NCI-H2227 (cell line): ENCODE results near the gene MXI1.

Experiments used
- DNase-seq: peaks from one replicate; lab custom pipeline; 2025; ENCODE audit not compliant: unreplicated experiment; lab: John Stamatoyannopoulos, UW

MXI1 gene

DNA sequence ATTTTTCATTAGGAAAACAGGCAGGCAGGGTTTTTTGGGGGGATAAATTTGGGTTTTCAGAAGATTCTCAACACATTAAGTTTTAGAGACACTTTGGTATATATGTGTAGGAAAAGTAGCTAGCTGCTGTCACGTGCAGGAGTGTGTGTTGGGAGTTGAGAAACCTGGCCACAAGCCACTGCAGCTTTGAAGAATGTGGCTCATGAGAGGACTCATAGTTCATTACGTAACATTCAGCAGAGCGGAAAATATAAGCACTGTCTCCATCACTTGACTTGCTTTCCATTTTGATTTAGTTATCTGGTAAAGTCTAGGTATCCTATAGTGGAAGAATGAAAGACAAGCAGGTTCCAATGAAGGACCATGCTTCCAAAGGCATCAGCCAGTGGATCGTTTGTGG lies 66.1 kb downstream of the MXI1 start:
- no peak for DNase-seq

DNA sequence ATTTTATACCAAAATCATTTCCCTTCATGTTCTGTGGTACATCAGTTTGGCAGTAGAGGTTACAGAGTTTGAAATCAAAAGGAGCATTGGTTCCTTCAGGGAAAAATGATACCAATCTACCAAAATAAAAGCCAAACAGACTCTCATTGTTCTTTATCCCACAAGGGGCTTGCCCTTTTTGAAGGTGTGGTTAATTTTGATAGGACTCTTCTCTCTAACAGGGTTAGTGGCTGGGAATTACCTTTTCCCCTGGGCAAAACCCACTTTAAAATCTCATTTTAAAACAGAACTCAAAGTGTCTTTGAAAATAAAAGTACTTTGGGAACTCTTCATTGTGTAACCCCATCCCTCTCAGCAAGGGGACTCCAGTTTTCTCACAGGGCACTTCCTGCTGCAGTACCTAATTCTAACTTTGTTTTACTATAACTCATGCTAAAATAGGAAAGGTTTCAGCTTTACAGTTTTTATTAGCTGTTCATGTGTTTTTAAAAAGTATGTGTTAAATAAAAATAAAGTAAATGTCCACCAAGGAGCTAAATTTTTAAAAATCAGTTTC lies 66.7 kb downstream of the MXI1 start:
- no peak for DNase-seq

DNA sequence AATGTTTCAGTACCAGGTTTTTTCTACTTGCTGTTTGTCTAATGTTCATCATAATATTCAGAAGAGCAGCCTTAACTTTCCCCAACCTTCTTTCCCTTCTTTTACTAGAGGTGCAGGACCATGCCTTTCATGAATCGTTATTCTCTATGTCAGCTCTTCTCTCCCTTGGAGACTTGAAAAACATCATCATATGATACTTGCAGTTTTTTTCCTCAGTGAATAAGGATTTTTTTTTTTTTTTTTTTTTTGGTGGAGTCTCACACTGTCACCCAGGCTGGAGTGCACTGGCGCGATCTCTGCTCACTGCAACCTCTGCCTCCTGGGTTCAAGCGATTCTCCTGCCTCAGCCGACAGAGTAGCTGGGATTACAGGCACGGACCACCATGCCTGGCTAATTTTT lies 67.2 kb downstream of the MXI1 start:
- no peak for DNase-seq

DNA sequence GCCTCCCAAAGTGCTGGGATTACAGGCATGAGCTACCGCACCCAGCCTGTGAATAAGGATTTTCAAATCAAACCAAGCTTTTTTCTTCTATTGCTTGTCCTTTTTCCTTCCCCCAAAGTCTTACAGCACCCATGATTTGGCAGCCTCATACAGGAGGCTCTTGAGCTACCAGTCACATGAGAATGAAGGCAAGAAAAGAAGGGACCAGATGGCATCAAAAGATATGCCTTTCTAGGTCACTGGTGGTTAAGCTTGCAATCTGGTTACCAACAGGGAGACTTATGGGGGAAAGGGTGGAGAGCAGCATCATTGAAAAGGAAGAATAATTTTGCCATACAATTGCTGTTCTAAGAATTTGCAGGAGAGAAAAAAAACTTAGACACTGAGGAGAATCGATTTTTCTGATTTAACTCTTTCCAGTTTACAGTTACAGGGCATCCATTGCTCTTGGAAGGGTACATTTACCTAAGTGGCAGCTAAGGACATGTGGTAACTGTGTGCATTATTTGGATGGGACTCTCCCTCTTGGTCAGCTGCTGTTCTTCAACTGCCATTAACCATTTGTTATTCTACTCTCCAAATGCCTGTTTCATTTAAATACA lies 67.8 kb downstream of the MXI1 start:
- DNase-seq: no peak

DNA sequence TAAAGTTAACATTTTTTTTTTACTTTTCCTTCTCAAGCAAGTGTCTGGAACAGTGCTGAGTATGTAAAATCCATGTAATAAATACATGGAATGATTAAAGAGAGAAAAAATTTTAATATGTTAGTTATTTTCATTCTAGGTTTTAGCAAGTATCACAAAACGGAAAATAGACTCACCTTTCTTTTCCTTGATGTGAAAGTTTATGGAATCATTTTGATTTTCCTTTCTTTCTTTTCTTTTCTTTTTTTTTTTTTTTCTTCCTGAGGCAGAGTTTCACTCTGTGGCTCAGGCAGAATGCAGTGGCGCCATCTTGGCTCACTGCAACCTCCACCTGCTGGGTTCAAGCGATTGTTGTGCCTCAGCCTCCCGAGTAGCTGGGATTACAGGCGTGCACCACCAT lies 69.2 kb downstream of the MXI1 start:
- DNase-seq: no peak

DNA sequence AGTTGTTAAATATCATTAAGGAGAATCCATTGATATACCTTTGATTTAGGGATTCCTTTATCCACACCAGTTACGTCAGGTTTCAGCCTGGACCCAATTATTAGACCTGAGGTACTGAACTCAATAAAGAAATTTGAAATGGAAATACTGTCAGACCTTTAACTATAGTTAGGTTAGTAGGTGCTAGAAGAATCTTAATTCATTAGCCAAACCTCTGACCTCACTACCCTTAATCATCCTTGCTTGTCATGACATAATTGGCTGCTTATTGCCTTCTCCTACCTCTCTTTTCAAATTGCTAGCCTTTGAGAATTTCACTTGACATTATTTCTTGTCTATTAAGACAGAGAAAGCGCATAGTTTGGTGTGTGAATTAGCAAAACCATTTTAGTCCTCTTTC lies 70.2 kb downstream of the MXI1 start:
- DNase-seq: no peak

DNA sequence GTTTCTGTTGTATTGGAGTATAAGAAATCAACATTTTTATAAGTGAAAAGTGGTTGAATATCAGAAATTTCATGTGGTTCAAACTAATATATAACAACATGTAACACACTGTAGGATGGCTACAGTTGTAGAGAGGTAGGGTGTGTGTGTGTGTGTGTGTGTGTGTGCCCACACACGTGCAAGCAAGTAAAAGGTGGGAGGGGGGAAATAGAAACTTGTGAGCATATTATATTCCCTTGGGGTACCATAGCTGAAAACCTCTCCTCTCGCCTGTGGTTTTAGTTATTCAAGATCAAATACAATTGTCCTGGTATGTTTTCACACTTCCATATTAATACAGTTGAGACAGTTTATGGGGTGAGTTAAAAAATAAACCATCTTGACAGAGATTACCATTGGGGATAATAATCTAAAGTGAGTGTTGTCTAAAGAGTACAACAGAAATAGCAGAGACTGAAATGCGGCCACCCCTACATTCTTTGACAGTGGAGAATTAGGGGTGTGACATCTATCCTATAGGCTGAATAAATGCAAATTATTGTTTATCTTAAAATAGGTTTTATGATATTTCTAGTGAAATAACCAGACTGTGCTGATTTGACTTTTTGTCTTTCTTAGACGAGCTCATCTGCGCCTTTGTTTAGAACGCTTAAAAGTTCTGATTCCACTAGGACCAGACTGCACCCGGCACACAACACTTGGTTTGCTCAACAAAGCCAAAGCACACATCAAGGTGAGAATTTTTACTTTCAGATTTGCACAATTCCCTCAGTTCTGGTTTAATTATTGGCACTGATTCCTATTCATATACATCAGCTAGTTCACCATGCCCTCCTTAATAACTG lies 71.4 kb downstream of the MXI1 start:
- no peak for DNase-seq

DNA sequence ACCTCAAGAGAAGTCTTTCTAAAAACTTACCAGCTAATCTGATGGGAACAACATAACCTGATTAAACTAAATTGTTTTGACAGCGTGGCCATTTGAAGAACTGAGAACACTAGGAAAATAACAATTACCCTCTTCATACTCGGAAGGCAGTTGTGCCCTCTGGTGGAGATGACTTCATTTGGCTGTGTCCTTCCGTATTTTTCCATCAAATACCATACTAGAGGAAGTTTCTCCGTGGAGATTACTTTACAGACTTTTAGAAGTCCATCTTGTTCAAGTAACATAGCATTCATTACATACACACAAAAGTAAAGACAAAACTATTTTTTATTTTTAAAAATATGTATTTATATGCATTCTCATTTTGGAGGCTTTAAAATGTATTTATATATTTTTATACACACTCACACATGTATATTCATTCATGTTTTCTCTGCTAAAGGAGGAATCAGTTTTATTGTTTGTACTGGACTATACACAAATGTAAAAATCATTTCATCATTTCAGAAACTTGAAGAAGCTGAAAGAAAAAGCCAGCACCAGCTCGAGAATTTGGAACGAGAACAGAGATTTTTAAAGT lies 72.1 kb downstream of the MXI1 start:
- peak; percentile 58 for DNase-seq

DNA sequence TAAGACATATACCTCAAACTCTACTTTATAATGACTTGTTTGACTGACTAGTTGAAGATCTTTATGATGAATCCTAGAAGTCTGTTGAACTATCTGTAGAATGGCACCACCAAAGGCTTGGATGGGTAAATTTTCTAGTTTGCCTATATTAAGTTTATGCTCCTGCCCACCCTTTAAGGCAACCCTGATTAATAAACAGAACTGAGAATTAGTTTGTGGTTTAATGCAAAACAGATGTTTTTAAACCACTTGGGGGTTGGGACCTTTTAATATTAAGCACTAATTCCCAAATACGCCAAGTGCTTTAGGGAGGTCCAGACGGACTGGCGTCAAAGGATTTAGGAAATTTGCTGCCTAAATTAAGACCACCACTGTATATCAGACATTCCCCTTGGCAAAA lies 76.9 kb downstream of the MXI1 start:
- DNase-seq: no peak

DNA sequence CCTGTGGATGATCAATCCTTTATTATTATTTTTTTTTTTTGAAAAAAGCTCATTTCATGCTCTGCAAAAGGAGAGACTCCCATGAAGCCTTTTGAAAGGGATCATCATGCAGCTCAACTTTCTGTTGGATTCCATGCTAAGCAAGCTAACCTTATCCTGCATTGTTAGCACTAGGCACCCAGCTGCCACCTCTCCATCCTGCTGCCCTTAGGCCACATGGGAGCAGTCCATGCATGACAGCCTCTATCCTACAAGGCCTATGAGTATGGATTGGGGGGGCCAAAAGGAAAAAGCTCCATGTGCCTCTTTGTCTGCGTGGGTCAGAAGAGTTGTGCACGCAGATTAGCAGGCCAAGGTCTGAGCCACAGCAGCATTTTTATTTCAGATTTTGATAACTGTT lies 78.1 kb downstream of the MXI1 start:
- DNase-seq: no peak

DNA sequence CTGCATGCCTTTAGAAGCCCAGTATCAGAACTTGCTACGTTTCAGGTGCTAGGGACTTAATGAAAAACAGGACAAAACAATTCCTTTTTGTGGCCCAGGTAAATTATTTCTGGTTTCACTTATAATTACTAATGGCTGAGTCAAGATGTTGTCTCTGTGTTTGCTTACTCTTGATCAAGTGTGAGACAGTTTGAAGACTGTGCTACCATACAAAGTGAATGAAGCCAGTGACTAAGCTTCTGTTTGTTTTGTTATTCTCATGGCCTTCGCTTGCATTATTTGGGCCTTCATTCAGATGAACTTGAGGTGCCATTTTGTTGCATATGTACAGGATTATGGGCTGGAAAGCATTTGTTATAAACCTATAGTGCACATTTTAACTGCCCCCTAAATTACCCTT lies 79.4 kb downstream of the MXI1 start:
- no peak for DNase-seq

DNA sequence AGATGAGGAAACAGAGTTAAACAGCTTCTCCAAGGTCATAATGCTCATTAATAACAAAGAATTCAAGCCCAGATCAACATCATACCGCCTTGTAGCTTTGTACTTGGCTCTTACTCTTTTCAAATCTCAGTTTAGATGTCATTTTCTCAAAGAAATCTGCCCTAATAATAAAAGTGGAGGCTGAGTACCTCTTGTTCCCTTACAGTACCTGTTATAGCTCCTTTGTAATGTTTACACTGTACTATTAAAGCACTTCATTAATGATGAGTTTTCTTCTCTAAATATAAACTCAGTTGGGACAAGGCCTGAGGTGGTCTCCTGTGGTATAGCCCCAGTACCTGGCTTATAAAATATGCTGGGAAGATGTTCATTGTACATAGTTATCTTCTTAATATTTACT lies 89.6 kb downstream of the MXI1 start:
- no peak for DNase-seq

DNA sequence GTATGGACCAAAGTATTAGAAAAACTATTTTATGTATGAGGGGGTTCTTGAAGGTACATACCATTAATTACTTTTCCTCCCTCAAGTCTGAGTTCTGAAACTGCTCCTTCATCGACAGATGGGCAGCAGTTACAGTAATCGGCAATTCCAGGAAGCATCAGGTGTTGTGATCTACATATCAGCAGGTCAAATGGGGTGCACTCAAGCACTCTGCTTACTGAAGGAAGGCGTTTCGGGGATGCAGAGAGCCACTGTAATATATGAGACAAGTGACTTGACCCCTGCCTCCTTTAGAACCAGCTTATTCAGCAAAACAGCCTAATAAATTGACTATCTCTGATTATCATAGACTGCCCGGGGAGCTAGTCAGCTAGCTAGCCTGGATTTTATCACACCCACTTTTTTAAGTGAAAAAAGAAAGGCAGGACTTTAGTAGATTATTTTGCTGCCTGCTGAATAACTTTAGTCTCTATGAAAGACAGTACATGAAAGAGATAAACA lies 93.1 kb downstream of the MXI1 start:
- DNase-seq: no peak

DNA sequence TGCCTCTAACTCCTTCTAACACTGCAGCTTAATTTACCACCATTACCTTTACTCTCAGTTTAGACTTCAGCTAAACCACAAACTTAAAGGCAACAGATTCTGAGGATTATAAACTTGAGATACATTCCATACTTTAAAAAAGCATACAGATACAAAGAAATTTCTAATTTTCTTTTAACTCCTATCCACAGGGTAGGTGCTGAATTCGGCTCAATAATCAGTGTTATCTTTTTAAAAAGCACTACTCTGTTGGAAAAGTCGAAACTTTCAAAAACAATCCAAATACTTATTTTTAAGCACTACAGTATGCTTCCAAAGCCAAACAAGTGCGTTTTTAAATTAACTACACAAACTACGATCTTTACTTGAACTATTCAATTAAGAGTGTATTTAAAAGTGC lies 96.3 kb downstream of the MXI1 start:
- no peak for DNase-seq

DNA sequence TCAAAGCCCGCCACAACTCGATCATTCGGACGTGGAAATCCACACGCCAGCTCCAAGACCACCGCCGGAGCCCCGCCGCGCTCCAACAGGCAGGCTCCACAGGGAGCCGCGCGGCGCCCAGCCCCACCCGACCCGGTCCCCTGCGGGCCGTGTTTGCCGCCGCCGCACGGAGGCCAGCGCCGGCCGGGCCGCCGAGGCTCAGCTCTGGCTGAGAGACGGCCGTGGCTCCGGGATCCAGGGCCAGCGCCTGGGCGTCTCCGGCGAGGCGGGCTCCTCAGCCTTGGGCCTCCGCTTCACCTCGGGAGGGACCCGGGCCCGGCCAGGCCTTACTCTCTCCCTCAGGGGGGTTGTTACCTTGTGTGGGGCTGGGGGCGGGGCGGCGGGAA lies 97.0 kb downstream of the MXI1 start:
- peak; percentile 44 for DNase-seq

DNA sequence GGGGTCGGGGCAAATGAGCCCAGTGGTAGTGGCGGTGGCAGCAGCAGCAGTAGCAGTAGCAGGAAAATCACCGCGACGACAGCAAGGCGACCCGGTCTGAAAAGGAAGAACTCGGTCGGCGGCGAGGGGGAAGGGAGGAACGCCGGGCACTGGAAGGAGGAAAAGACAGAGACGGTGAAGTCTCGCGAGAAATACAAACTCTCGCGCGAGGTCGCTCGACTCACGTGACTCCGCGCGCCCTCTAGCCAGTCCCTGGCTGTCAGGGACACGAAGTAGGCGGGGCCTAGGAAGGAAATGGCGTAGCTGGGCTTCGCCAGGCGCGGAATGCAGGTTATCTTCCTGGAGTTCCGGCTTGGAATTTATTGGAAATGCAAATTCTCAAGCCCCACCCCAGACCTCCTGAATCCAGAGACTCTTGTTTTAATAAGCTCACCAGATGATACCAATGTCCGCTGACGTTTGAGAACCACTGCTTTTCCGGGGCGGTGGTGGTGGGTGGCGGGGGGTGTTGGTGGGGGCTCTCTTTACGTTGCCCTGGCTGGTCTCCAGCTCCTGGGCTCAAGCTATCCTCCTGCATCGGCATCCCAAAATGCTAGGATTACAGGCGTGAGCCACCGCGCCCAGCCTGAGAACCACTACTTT lies 97.5 kb downstream of the MXI1 start, which contains the start of gene SMNDC1:
SMNDC1 (minus strand) TSS at position 141 of the 642 bp plus-strand sequence. CDS start 1,333 bp downstream, outside the sequence.
- peak; percentile 98 for DNase-seq

DNA sequence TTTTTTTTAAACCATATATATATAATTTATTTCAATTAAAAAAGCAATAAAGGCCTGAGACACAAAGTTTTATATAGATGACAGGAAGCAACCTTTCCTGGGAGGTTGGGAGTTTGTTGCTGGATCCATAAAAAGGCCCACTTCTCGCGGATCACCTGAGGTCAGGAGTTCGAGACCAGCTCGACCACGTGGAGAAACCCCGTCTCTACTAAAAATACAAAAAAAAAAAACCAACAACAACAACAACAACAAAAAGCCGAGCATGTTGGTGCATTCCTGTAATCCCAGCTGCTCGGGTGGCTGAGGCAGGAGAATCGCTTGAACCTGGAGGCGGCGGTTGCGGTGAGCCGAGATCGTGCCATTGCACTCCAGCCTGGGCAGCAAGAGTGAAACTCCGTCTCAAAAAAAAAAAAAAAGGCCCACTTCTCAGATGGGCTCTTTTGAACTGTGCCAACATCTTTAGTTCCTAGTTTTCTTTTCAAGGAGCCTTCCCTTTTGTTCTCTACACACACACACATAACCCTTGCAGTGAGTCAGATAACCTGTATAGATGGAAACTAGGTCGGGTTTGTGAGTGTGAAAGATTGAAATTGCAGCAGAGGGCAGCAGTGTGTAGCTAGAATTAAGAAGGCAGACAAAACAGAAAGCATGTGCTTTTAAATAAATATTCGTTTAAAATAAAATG lies 98.5 kb downstream of the MXI1 start:
- DNase-seq: peak; percentile 51

DNA sequence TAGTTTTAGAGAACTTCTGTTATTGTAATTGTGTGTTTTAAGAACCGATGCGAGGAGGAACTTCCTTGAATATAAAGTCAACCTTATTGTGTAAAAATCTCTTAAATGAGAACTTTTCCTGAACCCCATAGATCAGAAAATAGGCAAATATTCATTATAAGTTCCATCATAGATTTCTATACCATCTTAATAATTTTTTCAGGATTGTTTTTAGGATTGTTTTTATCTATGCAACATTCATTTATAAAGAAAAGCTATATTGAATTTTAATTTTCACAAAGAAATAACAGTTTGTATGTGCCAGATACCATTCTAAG lies 99.0 kb downstream of the MXI1 start:
- no peak for DNase-seq

DNA sequence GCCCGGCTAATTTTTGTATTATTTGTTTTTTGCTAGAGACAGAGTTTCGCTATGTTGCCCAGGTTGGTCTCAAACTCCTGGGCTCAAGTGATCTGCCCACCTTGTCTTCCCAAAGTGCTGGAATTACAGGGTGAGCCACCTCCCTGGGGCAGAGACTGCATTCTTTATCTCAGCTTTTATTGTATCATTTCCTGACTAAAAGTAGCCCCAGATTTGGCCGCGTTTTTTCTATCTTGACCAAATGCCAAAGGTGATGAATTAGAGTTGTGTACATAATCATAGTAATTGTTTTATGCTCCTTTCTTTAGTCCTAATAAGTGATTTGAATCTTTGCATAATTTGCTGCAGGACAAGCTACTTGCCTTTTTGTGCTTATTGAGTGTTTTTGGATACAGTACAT lies 100.4 kb downstream of the MXI1 start:
- no peak for DNase-seq

DNA sequence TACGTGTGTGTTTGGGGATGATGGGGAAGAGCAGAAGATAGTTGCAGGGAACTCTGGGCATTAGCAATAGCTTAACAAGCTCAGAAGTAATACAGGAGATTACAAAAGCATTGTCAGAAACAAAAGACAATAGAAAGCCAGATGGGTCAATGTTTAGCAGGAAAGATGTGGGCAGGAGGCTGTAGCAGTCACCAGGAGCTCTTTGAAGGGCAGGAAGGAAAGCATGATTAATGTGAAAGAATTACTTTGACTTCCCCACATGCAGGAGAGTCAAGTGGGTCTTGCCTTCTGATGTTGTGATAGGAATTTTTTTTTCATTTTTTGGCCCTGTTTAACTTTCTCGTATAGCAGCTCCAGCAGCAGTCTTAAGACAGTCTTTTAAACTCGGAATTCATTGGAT lies 103.3 kb downstream of the MXI1 start:
- DNase-seq: no peak

DNA sequence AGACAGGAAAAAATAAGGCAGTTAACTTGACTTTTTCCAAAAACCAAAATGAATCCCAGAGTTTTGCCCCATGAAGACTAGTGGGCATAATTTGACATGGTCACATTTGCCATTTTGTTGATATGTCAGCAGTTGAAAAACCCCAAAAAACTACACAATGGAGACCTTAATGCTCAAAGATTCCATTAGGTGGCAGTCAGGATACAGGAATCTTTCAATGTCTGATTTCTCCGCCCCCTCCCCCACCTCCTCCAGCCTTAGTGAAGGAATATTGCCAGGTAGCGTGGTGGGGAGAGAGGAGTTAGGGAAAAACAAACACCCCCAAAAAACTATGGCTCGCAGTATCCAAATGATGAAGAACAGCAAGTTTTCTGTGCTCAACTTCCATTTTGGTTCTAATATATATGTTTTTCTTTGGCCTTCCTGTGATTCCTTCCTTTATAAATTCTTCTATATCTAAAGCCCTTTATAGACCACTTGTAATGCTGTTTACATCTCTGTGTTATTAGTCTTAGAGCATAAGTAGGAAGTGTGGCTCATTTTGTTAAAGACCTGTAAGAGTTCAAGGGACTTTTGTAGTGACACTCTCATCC lies 104.0 kb downstream of the MXI1 start:
- DNase-seq: peak; percentile 68
